NOMO-1 treated with DMSO at 0.1 percent for 48 hours (cell line): Measurements from ENCODE around the gene PLD5.
"Not testable (repeated sequence)": the region's sequence is repeated elsewhere in the genome, so short reads cannot be mapped to it uniquely, and the experiment has no call there.

ENCODE experiments used
- DNase-seq: peaks from one replicate; lab custom pipeline; 2025; ENCODE audit not compliant: unreplicated experiment; lab: John Stamatoyannopoulos, UW

Gene PLD5

GRCh38 chr1:242081446-242081845, 443.1 kb downstream of the PLD5 start:
- DNase-seq = no peak

GRCh38 chr1:242065813-242066212, 458.7 kb downstream of the PLD5 start:
- DNase-seq = no peak

GRCh38 chr1:242062271-242062670, 462.2 kb downstream of the PLD5 start:
- no peak for DNase-seq

GRCh38 chr1:242059976-242060375, 464.5 kb downstream of the PLD5 start:
- DNase-seq = no peak

GRCh38 chr1:242058582-242058981, 465.9 kb downstream of the PLD5 start:
- DNase-seq = not testable (repeated sequence)

DNA sequence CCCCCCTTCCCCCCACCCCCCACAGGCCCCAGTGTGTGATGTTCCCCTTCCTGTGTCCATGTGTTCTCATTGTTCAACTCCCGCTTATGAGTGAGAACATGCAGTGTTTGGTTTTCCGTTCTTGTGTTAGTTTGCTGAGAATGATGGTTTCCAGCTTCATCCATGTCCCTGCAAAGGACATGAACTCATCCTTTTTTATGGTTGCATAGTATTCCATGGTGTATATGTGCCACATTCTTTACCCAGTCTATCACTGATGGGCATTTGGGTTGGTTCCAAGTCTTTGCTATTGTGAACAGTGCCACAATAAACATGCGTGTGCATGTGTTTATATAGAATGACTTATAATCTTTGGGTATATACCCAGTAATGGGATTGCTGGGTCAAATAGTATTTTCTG, 466.3 kb downstream of the PLD5 start:
- DNase-seq = not testable (repeated sequence)

DNA sequence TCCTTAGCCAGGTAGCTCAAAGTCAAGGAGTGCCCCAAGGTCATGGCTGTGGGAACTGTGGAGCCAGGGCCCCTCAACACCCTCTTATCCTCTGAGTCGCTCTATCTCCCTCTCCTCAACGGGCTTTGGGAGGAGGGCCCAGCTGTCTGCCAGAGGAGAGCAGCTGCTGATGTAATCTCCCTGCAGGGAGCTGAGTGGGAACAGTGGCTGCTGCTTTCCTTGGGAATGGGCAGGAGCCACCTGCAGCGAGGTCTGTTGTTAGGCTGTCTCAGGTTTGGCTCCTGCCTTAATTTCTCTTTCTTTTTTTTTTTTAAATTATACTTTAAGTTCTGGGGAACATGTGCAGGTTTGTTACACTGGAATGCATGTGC, 466.8 kb downstream of the PLD5 start:
- DNase-seq = no peak

DNA sequence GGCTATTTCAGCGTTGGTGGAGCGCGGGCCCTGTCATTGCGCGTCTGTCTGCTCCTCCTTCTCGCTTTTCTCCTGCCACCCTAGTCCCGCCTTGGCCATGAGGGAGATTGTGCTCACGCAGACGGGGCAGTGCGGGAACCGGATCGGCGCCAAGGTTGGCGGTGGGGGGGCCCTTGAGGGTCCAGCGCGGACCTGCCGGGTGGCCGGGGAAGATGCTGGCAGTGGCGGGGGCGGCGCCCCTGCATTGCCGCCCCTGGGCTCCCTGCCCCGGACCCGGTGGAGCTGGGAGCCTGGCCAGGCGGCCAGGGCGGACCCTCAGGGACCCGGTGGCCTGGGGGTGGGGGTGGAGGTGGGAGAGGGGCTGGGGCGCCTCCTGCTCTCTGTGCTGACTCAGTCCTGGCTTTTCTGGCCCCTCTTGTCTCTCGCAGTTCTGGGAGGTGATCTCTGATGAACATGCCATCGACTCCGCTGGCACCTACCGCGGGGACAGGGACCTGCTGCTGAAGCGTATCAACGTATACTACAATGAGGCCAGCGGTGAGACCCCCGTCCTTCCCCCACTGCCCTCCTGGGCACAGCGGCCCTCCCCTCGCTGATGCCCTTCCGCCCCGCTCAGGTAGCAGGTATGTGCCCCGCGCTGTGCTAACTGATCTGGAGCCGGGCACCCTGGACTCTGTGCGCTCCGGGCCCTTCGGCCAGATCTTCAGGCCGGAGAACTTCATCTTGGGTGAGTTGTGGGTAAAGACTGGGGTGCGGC, 467.3 kb downstream of the PLD5 start:
- no peak for DNase-seq

- no peak for DNase-seq
These were observed 468.7 kb downstream of the PLD5 start for GRCh38 chr1:242055749-242056320.

- DNase-seq = no peak
These were observed 481.3 kb downstream of the PLD5 start for GRCh38 chr1:242043165-242043564.

DNA sequence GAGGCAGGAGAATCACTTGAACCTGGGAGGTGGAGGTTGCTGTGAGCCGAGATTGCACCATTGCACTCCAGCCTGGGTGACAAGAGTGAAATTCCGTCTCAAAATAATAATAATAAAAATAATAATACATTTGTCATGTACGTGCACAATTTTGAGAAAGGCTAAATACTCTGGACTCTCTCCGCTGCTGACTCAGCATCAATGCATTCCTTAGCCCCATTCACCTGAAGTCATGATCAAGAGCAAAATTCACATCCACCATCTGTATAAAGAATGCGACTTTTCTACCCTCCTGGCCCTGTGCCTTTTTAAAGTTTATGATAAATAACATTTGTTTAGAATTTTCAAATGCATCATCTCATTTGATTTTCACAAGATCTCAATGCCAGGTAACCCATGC, 490.1 kb downstream of the PLD5 start:
- DNase-seq = no peak

GRCh38 chr1:242033447-242033846, 491.1 kb downstream of the PLD5 start:
- no peak for DNase-seq
